H1 (cell line): ENCODE measurements around the gene SLC23A3. TPM values are rescaled to one million over a fixed set of nuclear protein-coding genes. Genes with fewer than 3 reads are reported as not detected.

Source experiments
- SIN3A ChIP-seq, 2 experiments: IDR thresholded peaks in 1 of 2; conservative IDR thresholded peaks in 1 of 2; 2 replicates each; pipeline ENCODE4 v1.6.1; 2011 to 2012; ENCODE audit warnings: low read length in 2 of 2, improper control_type of control experiment in 1 of 2, low read depth in 1 of 2, mild to moderate bottlenecking in 1 of 2
- polyA plus RNA-seq, 7 experiments: library from polyadenylated mRNA; depleted of rRNA in 3 of 7; stranded (reverse) in 5 of 7; unstranded in 2 of 7; fragments of >200 nt in 5 of 7; fragments of 200-250 nt in 2 of 7; gene quantifications; 1 replicate in 5 of 7; 2 replicates in 1 of 7; 4 replicates in 1 of 7; pipeline versions ENCODE4 v1.2.1 to v1.2.3, GENCODE V29; 2011 to 2013; ENCODE audit warnings: missing spikeins in 2 of 7, mixed read lengths in 2 of 7
- total RNA-seq: library from RNA; stranded (reverse); fragmentation: NEBNext Ultra II Directional; extraction: Animal tissue kit (Norgen Biotek cat#: 25700); gene quantifications from 2 replicates; pipeline ENCODE4 v1.2.1, GENCODE V29; 2021

The SLC23A3 gene
- total and polyA plus RNA-seq, 2 of the 8 experiments (the other 6 are each of a cell fraction or from before 2014, with no cell fraction given) = 0.35 to 0.84 TPM

GRCh38 chr2:219207134-219207883 is 37.5 kb upstream of the SLC23A3 start (continued):
- 0 out of 4 replicates have a peak, but pooled peaks of 1 of the 2 experiments have one; percentile 20 for TF ChIP-seq SIN3A (conservative IDR thresholded peaks at IDR 0.05 in 1 of 2, IDR thresholded peaks at IDR 0.05 in 1 of 2; ENCODE audit: low read depth in 1 of 2, low read length in 2 of 2)
